ENCODE data around the gene BBS2.

DNA sequence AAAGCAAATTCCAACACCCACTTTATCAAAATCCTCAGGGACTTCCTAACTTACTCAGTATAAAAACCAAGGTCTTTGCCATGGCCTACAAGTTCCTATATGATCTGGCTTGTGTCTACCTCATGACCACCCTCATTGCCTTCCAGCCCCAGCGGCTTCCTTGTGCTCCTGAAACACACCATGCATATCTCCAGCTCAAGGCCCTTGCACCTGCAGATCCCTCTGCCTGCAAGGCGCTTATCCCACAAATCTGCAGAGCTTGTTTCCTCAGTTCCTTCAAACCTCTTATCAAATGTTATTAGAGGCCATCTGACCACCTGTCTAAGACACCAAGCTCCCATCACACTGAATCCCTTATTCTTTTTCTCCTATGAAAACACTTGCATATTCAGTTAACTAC lies 2.6 kb downstream of the BBS2 start:
- no peak for TF ChIP-seq ZNF184 (tag by site-specific recombination; IDR thresholded peaks at IDR 0.05)
- no peak for TF ChIP-seq CTCF (tag by site-specific recombination; IDR thresholded peaks at IDR 0.05)
- no peak for TF ChIP-seq ZNF549 (tag by site-specific recombination; IDR thresholded peaks at IDR 0.05)
- TF ChIP-seq ZNF26 (tag by site-specific recombination; IDR thresholded peaks at IDR 0.05), result no peak
- TF ChIP-seq ZNF76 (tag by site-specific recombination; IDR thresholded peaks at IDR 0.05; ENCODE audit: borderline replicate concordance, low read depth), result no peak
